Measurements from ENCODE around the gene SIGLEC6. TPM values are rescaled to one million over a fixed set of nuclear protein-coding genes. Genes with fewer than 3 reads are reported as not detected.

Gene SIGLEC6
- total RNA-seq, 1 donor from 2014 or later, result not detected

DNA sequence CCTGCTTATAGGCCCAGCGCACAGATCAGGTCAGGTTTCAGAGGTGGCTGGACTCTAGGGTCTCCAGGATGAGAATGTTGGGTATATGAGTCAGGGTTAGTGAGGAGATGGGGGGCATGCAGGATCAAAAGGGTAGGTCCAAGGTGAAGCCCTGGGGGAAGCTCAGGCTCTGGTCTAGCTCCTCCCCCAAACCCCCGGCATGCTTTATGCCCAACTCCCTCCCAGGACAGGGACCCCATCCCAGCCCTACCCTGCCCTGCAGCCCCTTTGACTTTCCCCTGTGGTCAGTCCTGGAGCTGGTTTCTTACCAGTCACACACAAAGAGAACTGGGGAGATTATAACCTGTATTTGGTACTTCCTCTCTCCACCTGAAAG is 62.9 kb downstream of the SIGLEC6 start:
- Mint-ChIP-seq H3K27ac (ENCODE audit: unreplicated experiment) (no peak overlapping the region), H3K4me1 (ENCODE audit: low read depth, unreplicated experiment) (no peaks in the 10 kb centered on the region), H3K27me3 (ENCODE audit: unreplicated experiment) (peaks cover 5% of the 10 kb centered on the region), H3K9me3 (ENCODE audit: unreplicated experiment) (peaks cover 2% of the 10 kb centered on the region), H3K36me3 (ENCODE audit: unreplicated experiment) (no peaks in the 10 kb centered on the region), H3K4me3 (ENCODE audit: unreplicated experiment) (no peak overlapping the region)
- TF ChIP-seq, protein P1, sequence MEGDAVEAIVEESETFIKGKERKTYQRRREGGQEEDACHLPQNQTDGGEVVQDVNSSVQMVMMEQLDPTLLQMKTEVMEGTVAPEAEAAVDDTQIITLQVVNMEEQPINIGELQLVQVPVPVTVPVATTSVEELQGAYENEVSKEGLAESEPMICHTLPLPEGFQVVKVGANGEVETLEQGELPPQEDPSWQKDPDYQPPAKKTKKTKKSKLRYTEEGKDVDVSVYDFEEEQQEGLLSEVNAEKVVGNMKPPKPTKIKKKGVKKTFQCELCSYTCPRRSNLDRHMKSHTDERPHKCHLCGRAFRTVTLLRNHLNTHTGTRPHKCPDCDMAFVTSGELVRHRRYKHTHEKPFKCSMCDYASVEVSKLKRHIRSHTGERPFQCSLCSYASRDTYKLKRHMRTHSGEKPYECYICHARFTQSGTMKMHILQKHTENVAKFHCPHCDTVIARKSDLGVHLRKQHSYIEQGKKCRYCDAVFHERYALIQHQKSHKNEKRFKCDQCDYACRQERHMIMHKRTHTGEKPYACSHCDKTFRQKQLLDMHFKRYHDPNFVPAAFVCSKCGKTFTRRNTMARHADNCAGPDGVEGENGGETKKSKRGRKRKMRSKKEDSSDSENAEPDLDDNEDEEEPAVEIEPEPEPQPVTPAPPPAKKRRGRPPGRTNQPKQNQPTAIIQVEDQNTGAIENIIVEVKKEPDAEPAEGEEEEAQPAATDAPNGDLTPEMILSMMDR (IDR thresholded peaks at IDR 0.05; ENCODE audit: partially characterized antibody, unreplicated experiment), result no peak
- no peak for DNase-seq

DNA sequence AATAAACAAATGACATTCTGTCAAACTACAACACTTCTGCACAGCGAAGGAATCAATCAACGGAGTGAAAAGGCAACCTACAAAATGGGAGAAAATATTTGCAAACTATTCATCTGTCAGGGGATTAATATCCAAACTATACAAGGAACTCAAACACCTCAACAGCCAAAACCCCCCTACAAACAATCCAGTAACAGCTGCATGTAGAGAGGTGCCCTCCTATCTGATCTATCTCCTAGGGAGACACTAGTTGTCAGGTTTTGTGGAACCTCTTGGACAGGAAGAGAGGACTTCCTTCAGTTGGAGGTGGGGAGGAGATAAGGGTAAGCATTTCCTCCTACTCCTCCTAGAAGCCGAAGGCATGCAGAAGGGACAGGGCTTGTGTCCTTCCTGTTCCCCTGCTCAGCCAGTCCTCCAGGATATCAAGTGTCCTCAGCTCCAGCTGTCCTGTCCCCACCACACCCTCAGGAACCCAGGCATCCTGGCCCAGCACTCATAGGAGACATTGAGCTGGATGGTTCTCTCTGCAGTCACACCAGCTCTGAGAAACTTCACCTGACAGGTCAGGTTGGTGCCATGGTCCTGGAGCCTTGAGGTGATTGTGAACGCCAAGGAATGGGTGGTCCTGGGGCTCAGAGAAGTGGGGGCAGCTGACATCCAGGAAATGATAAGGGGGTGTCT is 63.5 kb downstream of the SIGLEC6 start:
- no peak for DNase-seq
- Mint-ChIP-seq H3K36me3 (ENCODE audit: unreplicated experiment) (no peaks in the 10 kb centered on the region), H3K4me1 (ENCODE audit: low read depth, unreplicated experiment) (no peaks in the 10 kb centered on the region), H3K4me3 (ENCODE audit: unreplicated experiment) (no peak overlapping the region), H3K27me3 (ENCODE audit: unreplicated experiment) (peaks cover 5% of the 10 kb centered on the region), H3K27ac (ENCODE audit: unreplicated experiment) (no peak overlapping the region), H3K9me3 (ENCODE audit: unreplicated experiment) (peaks cover 2% of the 10 kb centered on the region)
- TF ChIP-seq, protein P1 (IDR thresholded peaks at IDR 0.05; ENCODE audit: partially characterized antibody, unreplicated experiment), result no peak

Other genes with a start within 250 kb of the SIGLEC6 start
- 59.9 TPM for gene IGLON5, start 220.0 kb downstream of the SIGLEC6 start, total RNA-seq (ENCODE audit: unreplicated experiment)
- gene VSIG10L, start 189.5 kb downstream of the SIGLEC6 start, total RNA-seq (ENCODE audit: unreplicated experiment), result 3.5 TPM
- 77.7 TPM for gene ETFB, start 165.3 kb downstream of the SIGLEC6 start, total RNA-seq (ENCODE audit: unreplicated experiment)
- gene CLDND2, start 162.7 kb downstream of the SIGLEC6 start, total RNA-seq (ENCODE audit: unreplicated experiment), result not detected
- gene NKG7, start 159.0 kb downstream of the SIGLEC6 start, total RNA-seq (ENCODE audit: unreplicated experiment), result not detected
- not detected for gene LIM2, start 143.7 kb downstream of the SIGLEC6 start, total RNA-seq (ENCODE audit: unreplicated experiment)
- not detected for gene C19orf84, start 141.1 kb downstream of the SIGLEC6 start, total RNA-seq (ENCODE audit: unreplicated experiment)
- not detected for gene SIGLEC10, start 114.0 kb downstream of the SIGLEC6 start, total RNA-seq (ENCODE audit: unreplicated experiment)
- not detected for gene SIGLEC8, start 73.2 kb downstream of the SIGLEC6 start, total RNA-seq (ENCODE audit: unreplicated experiment)
- gene CEACAM18, start 53.1 kb downstream of the SIGLEC6 start, total RNA-seq (ENCODE audit: unreplicated experiment), result not detected
- gene SIGLEC12, start 29.9 kb downstream of the SIGLEC6 start, total RNA-seq (ENCODE audit: unreplicated experiment), result not detected
- gene ZNF175, start 39.6 kb upstream of the SIGLEC6 start, total RNA-seq (ENCODE audit: unreplicated experiment), result 12.4 TPM
- gene SIGLEC5, start 98.7 kb upstream of the SIGLEC6 start, total RNA-seq (ENCODE audit: unreplicated experiment), result not detected
- gene SIGLEC14, start 115.2 kb upstream of the SIGLEC6 start, total RNA-seq (ENCODE audit: unreplicated experiment), result not detected
- 27.2 TPM for gene SPACA6, start 161.7 kb upstream of the SIGLEC6 start, total RNA-seq (ENCODE audit: unreplicated experiment)
- 4.4 TPM for gene HAS1, start 192.3 kb upstream of the SIGLEC6 start, total RNA-seq (ENCODE audit: unreplicated experiment)
- not detected for gene FPR1, start 220.2 kb upstream of the SIGLEC6 start, total RNA-seq (ENCODE audit: unreplicated experiment)
- gene FPR2, start 229.5 kb upstream of the SIGLEC6 start, total RNA-seq (ENCODE audit: unreplicated experiment), result not detected

Measured in glutamatergic neuron (in vitro differentiated cells).